GM10266 (cell line): ENCODE data around the gene OCSTAMP.

Experiments
- DNase-seq: peaks from one replicate; pipeline ENCODE4 v3.0.0; 2012; ENCODE audit errors: extremely low spot score
- CTCF ChIP-seq: IDR thresholded peaks from 2 replicates; pipeline ENCODE4 v1.5.1; 2012; ENCODE audit warnings: mild to moderate bottlenecking, low read depth; ENCODE audit not compliant: control insufficient read depth, insufficient read depth; ENCODE audit errors: missing control alignments

The OCSTAMP gene

GRCh38 chr20:46520540-46520939 lies 29.9 kb downstream of the OCSTAMP start:
- DNase-seq = no peak
- no peak for TF ChIP-seq CTCF

- no peak for DNase-seq
- no peak for TF ChIP-seq CTCF
These were observed 30.9 kb downstream of the OCSTAMP start for GRCh38 chr20:46519471-46520068.

GRCh38 chr20:46512943-46513844 lies 37.3 kb downstream of the OCSTAMP start, which contains the start of gene ZNF334:
TSS of gene ZNF334 (minus strand) at chr20:46513559. CDS start at chr20:46512102, 1,457 bp downstream.
- DNase-seq = peak; percentile 48
- TF ChIP-seq CTCF = no peak

GRCh38 chr20:46509523-46509922 lies 40.9 kb downstream of the OCSTAMP start:
- DNase-seq = no peak
- no peak for TF ChIP-seq CTCF

DNA sequence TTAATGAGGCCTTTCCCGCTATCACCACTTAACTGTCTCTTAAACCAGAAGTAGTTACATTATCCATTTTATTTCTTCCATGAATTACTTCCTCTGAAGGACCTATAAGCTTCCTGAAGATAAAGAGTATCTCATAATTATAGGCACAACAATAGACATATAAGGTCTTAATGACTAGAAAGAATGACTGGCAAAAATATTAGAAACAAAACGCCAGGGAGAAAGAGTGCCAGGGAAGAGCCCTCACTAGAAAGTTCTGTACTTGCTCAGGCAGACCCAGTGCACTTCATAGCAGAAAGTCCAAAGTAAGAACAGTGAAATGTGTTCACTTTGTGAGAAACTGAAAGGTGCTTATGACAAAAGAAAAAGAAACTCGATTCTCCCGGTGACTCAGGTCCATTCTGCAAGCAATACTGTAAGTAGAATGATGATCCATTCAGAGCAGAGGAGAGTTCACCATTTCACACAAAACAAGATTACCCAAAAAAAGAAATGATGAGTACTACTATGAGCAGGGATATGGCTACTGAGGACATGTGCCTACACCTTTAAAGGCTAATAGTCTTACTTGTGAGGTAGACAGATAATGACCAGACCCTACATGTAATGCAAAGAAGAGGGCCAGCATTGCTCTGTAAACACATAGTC lies 42.6 kb downstream of the OCSTAMP start:
- TF ChIP-seq CTCF = no peak
- DNase-seq = no peak

DNA sequence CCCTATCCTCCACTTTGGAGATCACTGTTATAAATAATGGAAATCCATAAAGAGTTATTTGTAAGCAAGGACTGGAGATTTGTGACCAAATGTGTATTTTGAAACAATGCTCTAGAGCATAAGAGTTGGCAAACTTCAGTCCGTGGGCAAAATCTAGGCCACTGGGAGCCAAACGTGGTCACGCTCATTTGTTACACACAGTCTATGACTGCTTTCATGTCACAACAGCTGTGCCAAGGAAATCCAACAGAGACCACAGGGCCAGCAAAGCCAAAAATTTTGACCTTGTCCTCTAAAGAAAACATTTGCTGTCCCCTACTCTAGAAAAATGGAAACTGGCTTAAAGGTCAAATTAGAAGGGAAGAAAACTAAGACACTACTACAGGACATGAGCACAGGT lies 44.9 kb downstream of the OCSTAMP start:
- DNase-seq = no peak
- TF ChIP-seq CTCF = no peak
